ENCODE measurements around the gene CYP24A1. TPM values are rescaled to one million over a fixed set of nuclear protein-coding genes. Genes with fewer than 3 reads are reported as not detected.
A peak's percentile ranks its signal among the peaks of the same experiment; 100 is the strongest.

Gene CYP24A1
- total and polyA plus RNA-seq, 2 of the 13 experiments (the other 11 are each of a cell fraction or from before 2014, with no cell fraction given): 9.4 to 32.7 TPM

DNA sequence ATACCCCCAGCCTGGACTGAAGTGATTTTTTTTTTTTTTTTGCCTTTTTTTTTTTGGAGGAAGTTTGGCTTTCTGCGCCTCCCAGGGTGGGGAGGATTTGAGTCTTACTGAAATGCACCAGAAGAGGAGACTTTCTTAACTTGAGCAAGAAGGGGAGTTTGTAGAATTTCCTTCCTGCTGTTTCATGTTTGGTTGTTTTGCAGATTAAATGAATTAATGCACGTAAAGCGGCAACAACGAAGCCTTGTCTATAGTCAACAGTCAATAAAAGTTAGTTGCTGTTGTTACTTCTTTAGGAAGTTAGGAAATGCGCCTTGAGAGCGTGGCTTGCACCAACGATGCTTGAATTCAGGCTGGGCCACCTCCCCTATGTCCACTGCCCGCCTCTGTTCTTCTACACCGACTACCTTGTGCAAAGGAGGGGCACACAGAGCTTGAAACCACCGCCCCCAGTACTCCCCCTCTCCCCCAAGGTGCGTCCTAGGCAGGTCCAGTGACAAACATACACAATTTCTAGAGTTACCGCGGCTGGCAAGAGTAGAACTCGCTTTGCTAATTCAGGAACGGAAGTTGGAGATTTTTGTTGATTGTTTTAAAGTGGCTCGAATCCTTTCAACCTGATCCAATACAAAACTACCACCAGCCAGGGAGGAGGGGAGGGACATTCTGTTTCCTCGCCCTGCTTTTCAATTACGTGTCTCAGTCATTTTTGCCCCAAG is 830 bp upstream of the CYP24A1 start (continued):
- TF ChIP-seq, protein P1, sequence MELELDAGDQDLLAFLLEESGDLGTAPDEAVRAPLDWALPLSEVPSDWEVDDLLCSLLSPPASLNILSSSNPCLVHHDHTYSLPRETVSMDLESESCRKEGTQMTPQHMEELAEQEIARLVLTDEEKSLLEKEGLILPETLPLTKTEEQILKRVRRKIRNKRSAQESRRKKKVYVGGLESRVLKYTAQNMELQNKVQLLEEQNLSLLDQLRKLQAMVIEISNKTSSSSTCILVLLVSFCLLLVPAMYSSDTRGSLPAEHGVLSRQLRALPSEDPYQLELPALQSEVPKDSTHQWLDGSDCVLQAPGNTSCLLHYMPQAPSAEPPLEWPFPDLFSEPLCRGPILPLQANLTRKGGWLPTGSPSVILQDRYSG (CRISPR knock-in tag; IDR thresholded peaks at IDR 0.05): no peak
- TF ChIP-seq ELF3 (CRISPR knock-in tag; IDR thresholded peaks at IDR 0.05): no peak
- no peak for TF ChIP-seq ATF7 (IDR thresholded peaks at IDR 0.05)
- no peak for TF ChIP-seq ATF7 (CRISPR knock-in tag; IDR thresholded peaks at IDR 0.05)
- TF ChIP-seq, protein P2, sequence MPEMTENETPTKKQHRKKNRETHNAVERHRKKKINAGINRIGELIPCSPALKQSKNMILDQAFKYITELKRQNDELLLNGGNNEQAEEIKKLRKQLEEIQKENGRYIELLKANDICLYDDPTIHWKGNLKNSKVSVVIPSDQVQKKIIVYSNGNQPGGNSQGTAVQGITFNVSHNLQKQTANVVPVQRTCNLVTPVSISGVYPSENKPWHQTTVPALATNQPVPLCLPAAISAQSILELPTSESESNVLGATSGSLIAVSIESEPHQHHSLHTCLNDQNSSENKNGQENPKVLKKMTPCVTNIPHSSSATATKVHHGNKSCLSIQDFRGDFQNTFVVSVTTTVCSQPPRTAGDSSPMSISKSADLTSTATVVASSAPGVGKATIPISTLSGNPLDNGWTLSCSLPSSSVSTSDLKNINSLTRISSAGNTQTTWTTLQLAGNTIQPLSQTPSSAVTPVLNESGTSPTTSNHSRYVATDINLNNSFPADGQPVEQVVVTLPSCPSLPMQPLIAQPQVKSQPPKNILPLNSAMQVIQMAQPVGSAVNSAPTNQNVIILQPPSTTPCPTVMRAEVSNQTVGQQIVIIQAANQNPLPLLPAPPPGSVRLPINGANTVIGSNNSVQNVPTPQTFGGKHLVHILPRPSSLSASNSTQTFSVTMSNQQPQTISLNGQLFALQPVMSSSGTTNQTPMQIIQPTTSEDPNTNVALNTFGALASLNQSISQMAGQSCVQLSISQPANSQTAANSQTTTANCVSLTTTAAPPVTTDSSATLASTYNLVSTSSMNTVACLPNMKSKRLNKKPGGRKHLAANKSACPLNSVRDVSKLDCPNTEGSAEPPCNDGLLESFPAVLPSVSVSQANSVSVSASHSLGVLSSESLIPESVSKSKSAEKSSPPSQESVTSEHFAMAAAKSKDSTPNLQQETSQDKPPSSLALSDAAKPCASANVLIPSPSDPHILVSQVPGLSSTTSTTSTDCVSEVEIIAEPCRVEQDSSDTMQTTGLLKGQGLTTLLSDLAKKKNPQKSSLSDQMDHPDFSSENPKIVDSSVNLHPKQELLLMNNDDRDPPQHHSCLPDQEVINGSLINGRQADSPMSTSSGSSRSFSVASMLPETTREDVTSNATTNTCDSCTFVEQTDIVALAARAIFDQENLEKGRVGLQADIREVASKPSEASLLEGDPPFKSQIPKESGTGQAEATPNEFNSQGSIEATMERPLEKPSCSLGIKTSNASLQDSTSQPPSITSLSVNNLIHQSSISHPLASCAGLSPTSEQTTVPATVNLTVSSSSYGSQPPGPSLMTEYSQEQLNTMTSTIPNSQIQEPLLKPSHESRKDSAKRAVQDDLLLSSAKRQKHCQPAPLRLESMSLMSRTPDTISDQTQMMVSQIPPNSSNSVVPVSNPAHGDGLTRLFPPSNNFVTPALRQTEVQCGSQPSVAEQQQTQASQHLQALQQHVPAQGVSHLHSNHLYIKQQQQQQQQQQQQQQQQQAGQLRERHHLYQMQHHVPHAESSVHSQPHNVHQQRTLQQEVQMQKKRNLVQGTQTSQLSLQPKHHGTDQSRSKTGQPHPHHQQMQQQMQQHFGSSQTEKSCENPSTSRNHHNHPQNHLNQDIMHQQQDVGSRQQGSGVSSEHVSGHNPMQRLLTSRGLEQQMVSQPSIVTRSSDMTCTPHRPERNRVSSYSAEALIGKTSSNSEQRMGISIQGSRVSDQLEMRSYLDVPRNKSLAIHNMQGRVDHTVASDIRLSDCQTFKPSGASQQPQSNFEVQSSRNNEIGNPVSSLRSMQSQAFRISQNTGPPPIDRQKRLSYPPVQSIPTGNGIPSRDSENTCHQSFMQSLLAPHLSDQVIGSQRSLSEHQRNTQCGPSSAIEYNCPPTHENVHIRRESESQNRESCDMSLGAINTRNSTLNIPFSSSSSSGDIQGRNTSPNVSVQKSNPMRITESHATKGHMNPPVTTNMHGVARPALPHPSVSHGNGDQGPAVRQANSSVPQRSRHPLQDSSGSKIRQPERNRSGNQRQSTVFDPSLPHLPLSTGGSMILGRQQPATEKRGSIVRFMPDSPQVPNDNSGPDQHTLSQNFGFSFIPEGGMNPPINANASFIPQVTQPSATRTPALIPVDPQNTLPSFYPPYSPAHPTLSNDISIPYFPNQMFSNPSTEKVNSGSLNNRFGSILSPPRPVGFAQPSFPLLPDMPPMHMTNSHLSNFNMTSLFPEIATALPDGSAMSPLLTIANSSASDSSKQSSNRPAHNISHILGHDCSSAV (CRISPR knock-in tag; IDR thresholded peaks at IDR 0.05; ENCODE audit: borderline replicate concordance): no peak
- TF ChIP-seq ZFP62 (CRISPR knock-in tag; IDR thresholded peaks at IDR 0.05): no peak
- TF ChIP-seq ZNF713 (CRISPR knock-in tag; IDR thresholded peaks at IDR 0.05): 0 out of 2 replicates have a peak, but pooled peaks have one; percentile 18
- TF ChIP-seq SOX6 (IDR thresholded peaks at IDR 0.05): no peak
- TF ChIP-seq SOX6 (CRISPR knock-in tag; IDR thresholded peaks at IDR 0.05): no peak
- TF ChIP-seq SOX13 (IDR thresholded peaks at IDR 0.05): no peak
- no peak for TF ChIP-seq SOX13 (CRISPR knock-in tag; conservative IDR thresholded peaks at IDR 0.05 in 1 of 2, IDR thresholded peaks at IDR 0.05 in 1 of 2)
- TF ChIP-seq ZNF263 (CRISPR knock-in tag; IDR thresholded peaks at IDR 0.05): no peak
- TF ChIP-seq HDAC2 (CRISPR knock-in tag; IDR thresholded peaks at IDR 0.05): no peak
- TF ChIP-seq MAFK (conservative IDR thresholded peaks at IDR 0.05 in 1 of 2, IDR thresholded peaks at IDR 0.05 in 1 of 2; ENCODE audit: low read length in 2 of 2): no peak
- TF ChIP-seq RAD21 (CRISPR knock-in tag; IDR thresholded peaks at IDR 0.05): 0 out of 2 replicates have a peak, but pooled peaks have one; percentile 1
- no peak for TF ChIP-seq SKI (IDR thresholded peaks at IDR 0.05; ENCODE audit: partially characterized antibody)
- 0 out of 2 replicates have a peak, but pooled peaks have one; percentile 38 for TF ChIP-seq ZMAT3 (CRISPR knock-in tag; conservative IDR thresholded peaks at IDR 0.05)
- TF ChIP-seq SMAD9 (CRISPR knock-in tag; IDR thresholded peaks at IDR 0.05): no peak
- no peak for TF ChIP-seq KDM3A (CRISPR knock-in tag; IDR thresholded peaks at IDR 0.05; ENCODE audit: low read depth)
- TF ChIP-seq NRL (CRISPR knock-in tag; IDR thresholded peaks at IDR 0.05; ENCODE audit: borderline replicate concordance): no peak
- TF ChIP-seq ZNF567 (CRISPR knock-in tag; IDR thresholded peaks at IDR 0.05; ENCODE audit: borderline replicate concordance): no peak
- TF ChIP-seq ZMYM3 (CRISPR knock-in tag; IDR thresholded peaks at IDR 0.05): 0 out of 2 replicates have a peak, but pooled peaks have one; percentile 23
- no peak for TF ChIP-seq GZF1 (CRISPR knock-in tag; IDR thresholded peaks at IDR 0.05)
